GM12875 (cell line): ENCODE results near the gene SPATC1L.
"Not testable (repeated sequence)": the region's sequence is repeated elsewhere in the genome, so short reads cannot be mapped to it uniquely, and the experiment has no call there.

Source experiments
- H3K4me3 ChIP-seq: one replicate; pipeline ENCODE4 v1.5.1; 2011; ENCODE audit warnings: low read depth, low read length, control low read depth
- TF ChIP-seq, protein P1 (sequence below): IDR thresholded peaks from 2 replicates; pipeline ENCODE4 v1.5.1; 2011; ENCODE audit warnings: low read depth, mild to moderate bottlenecking, control low read depth, inconsistent platforms, low read length, moderate library complexity, borderline replicate concordance; ENCODE audit not compliant: insufficient read depth

SPATC1L gene

DNA sequence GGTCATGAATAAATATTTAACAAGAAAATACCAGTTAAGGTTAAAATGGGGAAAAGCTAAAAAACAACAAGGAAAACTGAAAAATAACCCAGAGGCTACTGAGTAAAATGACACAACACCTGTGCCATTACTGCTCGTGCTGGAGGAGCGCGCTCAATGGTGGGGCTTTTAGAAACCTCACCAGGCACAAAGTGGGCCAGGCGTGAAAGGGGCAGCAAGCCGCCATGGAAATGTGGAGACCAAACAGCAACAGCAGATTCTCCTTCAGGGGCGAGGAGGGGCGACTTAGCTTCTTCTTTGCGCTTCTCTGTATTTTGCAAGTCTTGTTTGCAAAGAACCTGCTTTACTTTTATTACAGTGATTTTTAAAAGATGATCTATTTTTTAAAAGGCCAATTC, 18.9 kb upstream of the SPATC1L start:
- TF ChIP-seq, protein P1, sequence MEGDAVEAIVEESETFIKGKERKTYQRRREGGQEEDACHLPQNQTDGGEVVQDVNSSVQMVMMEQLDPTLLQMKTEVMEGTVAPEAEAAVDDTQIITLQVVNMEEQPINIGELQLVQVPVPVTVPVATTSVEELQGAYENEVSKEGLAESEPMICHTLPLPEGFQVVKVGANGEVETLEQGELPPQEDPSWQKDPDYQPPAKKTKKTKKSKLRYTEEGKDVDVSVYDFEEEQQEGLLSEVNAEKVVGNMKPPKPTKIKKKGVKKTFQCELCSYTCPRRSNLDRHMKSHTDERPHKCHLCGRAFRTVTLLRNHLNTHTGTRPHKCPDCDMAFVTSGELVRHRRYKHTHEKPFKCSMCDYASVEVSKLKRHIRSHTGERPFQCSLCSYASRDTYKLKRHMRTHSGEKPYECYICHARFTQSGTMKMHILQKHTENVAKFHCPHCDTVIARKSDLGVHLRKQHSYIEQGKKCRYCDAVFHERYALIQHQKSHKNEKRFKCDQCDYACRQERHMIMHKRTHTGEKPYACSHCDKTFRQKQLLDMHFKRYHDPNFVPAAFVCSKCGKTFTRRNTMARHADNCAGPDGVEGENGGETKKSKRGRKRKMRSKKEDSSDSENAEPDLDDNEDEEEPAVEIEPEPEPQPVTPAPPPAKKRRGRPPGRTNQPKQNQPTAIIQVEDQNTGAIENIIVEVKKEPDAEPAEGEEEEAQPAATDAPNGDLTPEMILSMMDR: no peak
- no peak overlapping the region for H3K4me3 ChIP-seq

DNA sequence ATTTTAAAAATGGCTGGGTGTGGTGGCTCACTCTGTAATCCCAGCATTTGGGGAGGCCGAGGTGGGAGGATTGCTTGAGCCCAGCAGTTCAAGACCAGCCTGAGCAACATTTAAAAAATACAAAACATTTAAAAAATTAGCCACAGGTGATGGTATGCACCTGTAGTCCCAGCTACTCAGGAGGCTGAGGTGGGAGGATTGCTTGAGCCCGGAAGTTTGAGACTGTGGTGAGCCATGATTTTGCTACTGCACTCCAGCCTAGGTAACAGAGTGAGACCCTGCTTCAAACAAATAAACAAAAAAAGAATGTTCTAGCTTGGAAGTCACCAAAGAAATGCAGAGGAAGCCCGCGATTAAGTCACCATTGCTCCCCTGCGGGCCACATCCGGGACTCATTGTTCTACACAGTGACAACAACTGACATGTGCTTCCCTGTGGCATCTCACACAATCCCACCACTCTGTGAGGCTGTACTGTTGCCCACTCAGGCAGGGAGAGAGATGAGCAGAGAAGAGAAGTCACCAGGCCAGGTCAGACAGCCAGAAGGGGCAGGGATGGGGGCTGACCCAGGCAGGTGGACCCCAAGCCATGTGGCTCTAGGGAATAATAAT, 18.4 kb upstream of the SPATC1L start:
- H3K4me3 ChIP-seq: no peak overlapping the region
- TF ChIP-seq, protein P1: no peak

DNA sequence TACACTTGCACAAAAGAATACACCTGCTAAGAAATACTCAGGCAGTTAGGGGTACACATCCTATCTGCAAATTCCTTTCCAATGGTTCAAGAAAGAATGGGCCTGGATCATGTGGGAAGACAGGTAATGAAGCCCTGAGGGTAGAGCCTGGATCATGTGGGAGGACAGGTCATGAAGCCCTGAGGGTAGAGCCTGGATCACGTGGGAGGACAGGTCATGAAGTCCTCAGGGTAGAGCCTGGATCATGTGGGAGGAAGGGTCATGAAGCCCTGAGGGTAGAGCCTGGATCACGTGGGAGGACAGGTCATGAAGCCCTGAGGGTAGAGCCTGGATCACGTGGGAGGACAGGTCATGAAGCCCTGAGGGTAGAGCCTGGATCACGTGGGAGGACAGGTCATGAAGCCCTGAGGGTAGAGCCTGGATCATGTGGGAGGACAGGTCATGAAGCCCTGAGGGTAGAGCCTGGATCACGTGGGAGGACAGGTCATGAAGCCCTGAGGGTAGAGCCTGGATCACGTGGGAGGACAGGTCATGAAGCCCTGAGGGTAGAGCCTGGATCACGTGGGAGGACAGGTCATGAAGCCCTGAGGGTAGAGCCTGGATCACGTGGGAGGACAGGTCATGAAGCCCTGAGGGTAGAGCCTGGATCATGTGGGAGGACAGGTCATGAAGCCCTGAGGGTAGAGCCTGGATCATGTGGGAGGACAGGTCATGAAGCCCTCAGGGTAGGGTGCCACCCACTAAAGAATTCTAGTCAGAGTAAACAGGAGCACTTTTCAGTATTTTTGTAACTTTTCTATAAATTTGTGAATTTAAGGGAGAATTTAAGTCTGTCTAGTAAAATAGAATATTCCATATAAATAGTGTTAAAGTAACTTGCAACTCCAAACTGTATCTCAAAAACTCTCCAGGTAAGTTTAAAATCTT, 16.9 kb upstream of the SPATC1L start:
- not testable (repeated sequence) for H3K4me3 ChIP-seq

DNA sequence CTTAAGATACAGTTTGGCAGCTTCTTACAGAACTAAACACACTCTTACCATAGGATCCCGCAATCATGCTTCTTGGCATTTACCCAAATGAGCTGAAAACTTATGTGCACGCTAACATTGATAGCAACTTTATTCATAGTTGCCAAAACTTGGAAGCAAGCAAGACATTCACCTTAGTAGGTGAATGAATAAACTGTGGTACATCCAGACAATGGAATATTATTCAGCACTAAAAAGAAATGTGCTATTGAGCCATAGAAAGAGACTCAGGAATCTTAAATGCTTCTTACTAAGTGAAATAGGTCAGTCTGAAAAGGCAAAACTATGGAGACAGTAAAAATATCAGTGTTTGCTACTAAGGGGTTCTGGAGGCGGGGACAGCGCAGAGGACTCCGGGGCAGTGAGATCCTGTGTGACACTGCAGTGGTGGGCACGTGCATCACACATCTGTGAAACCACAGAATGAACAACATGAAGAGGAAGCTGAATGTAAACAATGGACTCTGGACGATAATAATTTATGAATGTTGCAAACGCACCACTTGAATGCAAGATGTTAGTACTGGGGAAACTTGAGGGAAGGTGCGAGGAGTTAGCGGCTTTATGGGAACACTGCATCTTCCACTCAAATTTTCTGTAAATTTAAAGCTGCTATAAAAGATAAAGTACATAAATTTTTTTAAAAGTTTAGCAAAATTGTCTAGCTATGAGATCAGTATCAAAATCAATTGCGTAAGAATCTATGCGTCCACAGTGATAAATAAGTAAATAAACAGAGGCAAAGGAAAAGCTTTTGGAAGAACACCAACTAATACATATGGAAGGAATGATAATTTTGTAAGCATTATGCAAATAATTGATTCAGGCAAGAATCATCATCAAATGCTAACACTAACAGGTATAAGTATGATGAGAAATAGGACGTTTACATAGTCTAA, 15.4 kb upstream of the SPATC1L start:
- H3K4me3 ChIP-seq: no peak overlapping the region
- TF ChIP-seq, protein P1: no peak

DNA sequence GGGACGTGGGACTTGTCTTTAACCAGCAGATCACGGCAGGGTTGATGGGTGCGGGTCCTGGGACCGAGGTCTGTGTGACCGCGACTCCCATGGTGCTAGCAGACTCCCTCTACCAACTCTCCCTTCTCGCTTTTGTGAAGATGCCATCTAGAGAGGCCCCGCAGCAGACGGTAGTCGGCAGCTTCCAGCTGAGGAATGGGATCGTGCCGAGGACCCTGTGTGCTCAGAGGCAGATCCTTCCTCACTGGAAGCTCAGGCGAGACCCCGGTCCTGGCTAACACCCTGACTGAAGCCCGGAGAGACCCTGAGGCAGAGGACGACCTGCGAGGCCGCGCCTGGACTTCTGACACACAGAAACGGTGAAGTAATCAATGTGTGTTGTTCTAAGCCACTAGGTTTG, 12.5 kb upstream of the SPATC1L start:
- H3K4me3 ChIP-seq: no peak overlapping the region
- TF ChIP-seq, protein P1: no peak

DNA sequence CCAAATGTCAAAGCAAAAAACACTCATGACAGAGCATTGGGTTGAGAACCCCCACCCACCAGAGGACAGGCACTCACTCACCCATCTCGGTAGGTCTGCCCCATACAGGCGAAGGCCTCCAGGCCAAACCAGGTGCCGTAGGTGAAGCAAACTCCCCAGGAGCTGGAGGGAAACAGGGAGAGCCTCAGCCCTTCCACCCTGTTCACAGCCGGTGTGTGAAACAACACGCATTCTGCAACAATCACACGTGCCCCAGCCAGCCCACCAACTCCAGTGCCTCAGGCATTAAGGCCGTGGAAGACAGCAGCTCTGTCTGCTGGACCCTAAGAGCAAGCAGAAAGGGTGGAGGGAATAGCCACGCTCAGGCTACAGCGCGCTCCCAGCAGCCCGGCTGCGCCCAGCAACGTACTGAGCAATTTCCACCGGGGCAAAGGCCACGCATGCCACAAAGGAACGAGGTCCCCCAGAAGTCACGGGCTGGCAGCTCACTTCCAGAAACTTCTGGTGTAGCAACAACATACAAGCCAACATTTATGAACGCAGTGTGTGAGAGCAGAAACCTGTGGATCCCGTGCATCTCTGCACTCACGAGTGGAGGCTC, 11.4 kb upstream of the SPATC1L start:
- H3K4me3 ChIP-seq: no peak overlapping the region
- TF ChIP-seq, protein P1: no peak
